MM.1S (cell line): ENCODE measurements around the gene EPM2AIP1.

Experiments
- CTCF ChIP-seq: fragments of 300-600 bp; sonication (generic); IDR thresholded peaks from 2 replicates; pipeline ENCODE4 v1.5.1; 2016; ENCODE audit warnings: antibody characterized with exemption, low read length, mixed read lengths
- EZH2phosphoT487 ChIP-seq: fragments of 300-600 bp; sonication (generic); IDR thresholded peaks from 2 replicates; pipeline ENCODE4 v1.6.1; 2018; ENCODE audit warnings: antibody characterized with exemption, low read length

- TF ChIP-seq EZH2phosphoT487 (no peak), CTCF (no peak)
Measured at GRCh38 chr3:36973139-36973538, 19.8 kb downstream of the EPM2AIP1 start.
